ENCODE measurements around the gene LSM7.

The LSM7 gene

GRCh38 chr19:2276429-2276986 is 51.9 kb downstream of the LSM7 start:
- DNase-seq (ENCODE audit: low read depth) = no peak

- no peak for DNase-seq (ENCODE audit: low read depth)
Measured at GRCh38 chr19:2275588-2276428, 52.6 kb downstream of the LSM7 start.

GRCh38 chr19:2274931-2275535 is 53.4 kb downstream of the LSM7 start:
- DNase-seq (ENCODE audit: low read depth) = no peak

GRCh38 chr19:2274185-2274711 is 54.1 kb downstream of the LSM7 start:
- no peak for DNase-seq (ENCODE audit: low read depth)

- no peak for DNase-seq (ENCODE audit: low read depth)
Measured at GRCh38 chr19:2273356-2274184, 54.8 kb downstream of the LSM7 start.
